CD8-positive, alpha-beta memory T cell (primary cell): ENCODE results near the gene PSMB11. TPM values are rescaled to one million over a fixed set of nuclear protein-coding genes. Genes with fewer than 3 reads are reported as not detected.

Source experiments
- CTCF ChIA-PET: fragments of 350-600 bp; sonication (Branson Sonifier 250); formaldehyde crosslinking; loops from one replicate; lab custom pipeline; 2021; ENCODE audit warnings: antibody characterized with exemption; lab: Charles Lee
- POLR2A ChIA-PET: fragments of 350-600 bp; sonication (Branson Sonifier 250); formaldehyde crosslinking; loops from one replicate; lab custom pipeline; 2021; ENCODE audit warnings: antibody characterized with exemption; lab: Charles Lee
- DNase-seq, 5 donors: peaks; one replicate each; pipeline versions ENCODE4 v3.0.0 to v3.0.0-alpha.2; 2020 to 2022; ENCODE audit warnings: mixed read lengths in 1 of 5
- H3K27ac ChIP-seq: one replicate; pipeline ENCODE4 v1.7.0; 2013; ENCODE audit warnings: low read depth, mild to moderate bottlenecking, low read length, moderate library complexity
- H3K27me3 ChIP-seq: 2 replicates; pipeline ENCODE4 v1.7.0; 2013; ENCODE audit warnings: low read length, mild to moderate bottlenecking; ENCODE audit not compliant: insufficient read depth, poor library complexity, severe bottlenecking
- H3K36me3 ChIP-seq: 2 replicates; pipeline ENCODE4 v1.7.0; 2013; ENCODE audit warnings: mild to moderate bottlenecking, low read length, moderate library complexity; ENCODE audit not compliant: insufficient read depth
- H3K4me1 ChIP-seq: 2 replicates; pipeline ENCODE4 v1.7.0; 2013; ENCODE audit warnings: mild to moderate bottlenecking, low read length, moderate library complexity; ENCODE audit not compliant: insufficient read depth
- H3K4me3 ChIP-seq: 2 replicates; pipeline ENCODE4 v1.7.0; 2013; ENCODE audit warnings: mild to moderate bottlenecking, low read length
- H3K9me3 ChIP-seq: 2 replicates; pipeline ENCODE4 v1.7.0; 2013; ENCODE audit warnings: mild to moderate bottlenecking, low read length
- H3K27ac Mint-ChIP-seq, 8 donors: one replicate each; pipeline ENCODE4 v1.8.0; 2020 to 2021; ENCODE audit warnings: mixed read lengths in 8 of 8, mild to moderate bottlenecking in 6 of 8, inconsistent platforms in 3 of 8, moderate library complexity in 3 of 8
- H3K27me3 Mint-ChIP-seq, 2 donors: one replicate each; pipeline ENCODE4 v1.8.0; 2020 to 2021; ENCODE audit warnings: mixed read lengths in 2 of 2, mild to moderate bottlenecking in 1 of 2, moderate library complexity in 1 of 2
- H3K36me3 Mint-ChIP-seq, 3 donors: one replicate each; pipeline ENCODE4 v1.8.0; 2020 to 2021; ENCODE audit warnings: mixed read lengths in 3 of 3, inconsistent platforms in 1 of 3, mild to moderate bottlenecking in 1 of 3
- H3K4me1 Mint-ChIP-seq, 3 donors: one replicate each; pipeline ENCODE4 v1.8.0; 2020 to 2021; ENCODE audit warnings: mixed read lengths in 3 of 3, inconsistent platforms in 1 of 3, mild to moderate bottlenecking in 1 of 3
- H3K4me3 Mint-ChIP-seq, 7 donors: one replicate each; pipeline ENCODE4 v1.8.0; 2020 to 2021; ENCODE audit warnings: mixed read lengths in 7 of 7, mild to moderate bottlenecking in 6 of 7, moderate library complexity in 4 of 7, inconsistent platforms in 2 of 7
- H3K9me3 Mint-ChIP-seq, 5 donors: one replicate each; pipeline ENCODE4 v1.8.0; 2020 to 2022; ENCODE audit warnings: mixed read lengths in 5 of 5, mild to moderate bottlenecking in 3 of 5, moderate library complexity in 2 of 5, inconsistent platforms in 1 of 5
- polyA plus RNA-seq: library from polyadenylated mRNA; unstranded; fragments of 300-500 nt; fragmentation: Illumina TruSeq; gene quantifications from one replicate; pipeline ENCODE4 v1.2.3, GENCODE V29; 2021
- total RNA-seq, 2 experiments: library from RNA; stranded (reverse); gene quantifications; one replicate each; pipeline ENCODE4 v1.2.3, GENCODE V29; 2021

The PSMB11 gene
- total and polyA plus RNA-seq, 3 experiments from 2014 or later: not detected

DNA sequence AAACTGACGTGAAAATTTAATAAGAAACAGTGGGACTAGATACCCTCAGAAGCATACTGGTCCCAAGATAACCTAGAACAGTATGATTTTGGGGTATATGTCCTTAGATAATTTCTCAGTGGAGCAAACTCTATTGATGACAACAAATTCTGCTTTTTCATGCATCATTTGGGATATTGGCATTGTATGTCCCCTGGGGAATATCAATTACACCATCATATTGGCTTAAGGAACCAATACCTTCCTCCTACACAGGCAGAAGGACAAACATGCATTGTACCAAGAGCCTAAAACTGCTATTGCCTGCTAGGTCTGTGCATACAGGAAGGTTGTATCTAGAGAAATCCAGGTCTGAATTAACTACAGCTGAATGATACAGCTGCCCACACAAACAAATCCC, 32.9 kb downstream of the PSMB11 start:
- Mint-ChIP-seq H3K4me3 (no peak overlapping the region), H3K4me1 (peaks cover 26 to 32% (median 29%) of the 10 kb centered on the region in 3 donors), H3K27me3 (no peaks in the 10 kb centered on the region), H3K9me3 (no peaks in the 10 kb centered on the region), H3K27ac (no peak overlapping the region), H3K36me3 (peaks cover 3 to 85% (median 20%) of the 10 kb centered on the region in 3 donors)
- ChIA-PET POLR2A (no interaction called here), CTCF (interaction anchor here (1.3 to 4.7 kb wide), 3 partner anchors 17 to 20 kb away, joined by 3 to 35 read pairs (median 4); partner anchors contain the start of genes ACIN1 and C14orf119)
- no peak overlapping the region for H3K27ac ChIP-seq
- H3K36me3 ChIP-seq: peaks cover 50% of the 10 kb centered on the region
- no peak for DNase-seq
- no peak overlapping the region for H3K4me3 ChIP-seq
- H3K27me3 ChIP-seq: no peaks in the 10 kb centered on the region
- no peaks in the 10 kb centered on the region for H3K9me3 ChIP-seq
- peaks cover 25% of the 10 kb centered on the region for H3K4me1 ChIP-seq

DNA sequence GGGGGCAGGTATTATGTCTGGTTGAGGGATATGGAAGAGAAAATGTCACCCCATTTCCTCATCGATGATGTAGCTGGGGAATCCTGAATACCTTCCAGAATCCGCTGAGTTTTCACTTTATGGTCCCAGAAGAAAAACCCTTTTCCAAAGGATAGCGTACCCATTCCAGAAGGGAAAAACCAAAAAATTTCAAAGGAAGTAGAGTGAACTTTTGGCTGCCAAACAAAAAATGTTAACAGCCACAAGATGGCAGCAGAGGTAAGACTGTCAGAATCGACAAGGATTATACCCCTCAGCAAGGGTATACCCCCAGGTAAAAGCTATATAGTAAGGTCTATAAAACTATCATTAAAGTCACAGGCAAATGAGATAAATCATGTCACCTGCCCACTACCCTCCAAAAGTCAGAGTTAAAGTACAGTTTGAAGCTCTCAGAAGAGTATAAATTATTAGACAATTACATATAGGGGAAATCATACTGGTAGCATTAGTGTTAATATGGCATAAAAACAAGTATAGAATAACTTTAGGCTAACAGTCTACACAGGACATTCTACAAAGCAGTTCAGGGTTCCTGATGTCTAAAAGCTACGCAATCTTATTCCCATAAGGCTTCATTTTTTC, 34.9 kb downstream of the PSMB11 start:
- DNase-seq: peak in 2 of 5 donors; percentile 19 to 50
- peaks cover 9% of the 10 kb centered on the region for H3K4me1 ChIP-seq
- H3K27me3 ChIP-seq: no peaks in the 10 kb centered on the region
- ChIA-PET CTCF (interaction anchor here (0.5 to 4.7 kb wide), 22 partner anchors 9 to 218 kb away, joined by 3 to 35 read pairs (median 6); partner anchors contain the start of genes ACIN1, AJUBA, C14orf119 and HAUS4), POLR2A (interaction anchor here (1.6 kb wide), 1 partner anchor 18 kb away, joined by 9 read pairs; the partner anchor contains the start of genes ACIN1 and C14orf119)
- Mint-ChIP-seq H3K36me3 (peaks cover 3 to 95% (median 28%) of the 10 kb centered on the region in 3 donors), H3K27ac (peak overlapping the region in 3 of 8 donors; percentile 7 to 29 (median 20)), H3K27me3 (no peaks in the 10 kb centered on the region), H3K9me3 (no peaks in the 10 kb centered on the region), H3K4me1 (peaks cover 7 to 18% (median 13%) of the 10 kb centered on the region in 3 donors), H3K4me3 (no peak overlapping the region)
- H3K36me3 ChIP-seq: peaks cover 70% of the 10 kb centered on the region
- no peaks in the 10 kb centered on the region for H3K9me3 ChIP-seq
- H3K27ac ChIP-seq: no peak overlapping the region
- H3K4me3 ChIP-seq: no peak overlapping the region

DNA sequence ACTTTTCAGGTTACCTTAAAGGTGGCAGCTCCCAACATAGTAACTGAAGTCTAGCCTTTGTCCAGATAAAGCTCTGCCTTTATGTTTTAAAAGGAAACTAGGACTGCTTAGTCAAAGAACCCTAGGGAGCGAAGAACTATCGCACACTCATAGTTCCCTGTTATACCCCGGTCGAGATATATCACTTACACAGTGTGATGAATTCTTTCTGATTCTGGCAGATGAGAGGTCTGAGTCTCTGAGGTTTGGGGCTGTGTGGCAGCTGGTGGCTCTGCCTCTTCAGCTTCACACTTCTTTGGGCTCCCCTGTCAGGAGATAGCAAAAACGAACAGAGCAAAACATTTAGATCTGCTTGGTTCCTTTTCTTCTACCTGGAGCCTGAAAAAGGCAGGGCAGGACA, 36.0 kb downstream of the PSMB11 start:
- Mint-ChIP-seq H3K27ac (peak overlapping the region in 1 of 8 donors; percentile 71), H3K4me3 (no peak overlapping the region), H3K4me1 (peaks cover 2 to 8% (median 7%) of the 10 kb centered on the region in 3 donors), H3K9me3 (no peaks in the 10 kb centered on the region), H3K36me3 (peaks cover 3 to 87% (median 28%) of the 10 kb centered on the region in 3 donors), H3K27me3 (no peaks in the 10 kb centered on the region)
- Histone ChIP-seq H3K27ac (peak overlapping the region; percentile 40), H3K4me1 (peaks cover 7% of the 10 kb centered on the region), H3K4me3 (no peak overlapping the region), H3K27me3 (no peaks in the 10 kb centered on the region), H3K9me3 (no peaks in the 10 kb centered on the region), H3K36me3 (peaks cover 74% of the 10 kb centered on the region)
- ChIA-PET CTCF (interaction anchor here (0.9 to 4.7 kb wide), 11 partner anchors 10 to 123 kb away, joined by 3 to 35 read pairs (median 11); partner anchors contain the start of genes ACIN1 and C14orf119), POLR2A (interaction anchor here (1.6 kb wide), 1 partner anchor 17 kb away, joined by 9 read pairs; the partner anchor contains the start of genes ACIN1 and C14orf119)
- no peak for DNase-seq

DNA sequence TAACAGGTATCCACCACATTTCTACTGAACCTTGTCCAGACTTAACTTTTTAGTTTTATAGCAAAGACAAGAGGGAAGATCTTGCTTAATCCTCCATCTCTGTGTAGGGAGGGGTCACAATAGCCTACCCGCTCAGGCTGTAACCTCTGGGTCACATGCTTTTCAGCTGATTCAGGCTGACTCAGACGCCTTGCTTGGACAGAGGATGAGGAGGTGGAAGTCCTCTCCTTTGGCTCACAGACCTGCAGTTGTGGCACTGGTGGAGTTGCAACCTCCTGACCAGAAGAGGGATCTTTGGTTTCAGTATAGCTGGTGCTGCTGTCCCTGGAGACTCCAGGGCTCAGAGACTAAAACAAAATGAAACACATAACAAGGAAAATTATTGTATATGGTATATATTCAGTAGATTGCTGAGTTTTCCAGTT, 36.7 kb downstream of the PSMB11 start:
- Mint-ChIP-seq H3K4me3 (no peak overlapping the region), H3K27me3 (no peaks in the 10 kb centered on the region), H3K36me3 (peaks cover 3 to 88% (median 28%) of the 10 kb centered on the region in 3 donors), H3K27ac (no peak overlapping the region), H3K9me3 (no peaks in the 10 kb centered on the region), H3K4me1 (peaks cover 2 to 8% (median 7%) of the 10 kb centered on the region in 3 donors)
- H3K27ac ChIP-seq: peak overlapping the region; percentile 40
- POLR2A ChIA-PET: no interaction called here
- no peaks in the 10 kb centered on the region for H3K27me3 ChIP-seq
- DNase-seq: no peak
- H3K9me3 ChIP-seq: no peaks in the 10 kb centered on the region
- H3K36me3 ChIP-seq: peaks cover 76% of the 10 kb centered on the region
- CTCF ChIA-PET: interaction anchor here (3.4 to 4.7 kb wide), 3 partner anchors 11 to 16 kb away, joined by 11 to 35 read pairs (median 34); partner anchors contain the start of genes ACIN1 and C14orf119
- no peak overlapping the region for H3K4me3 ChIP-seq
- H3K4me1 ChIP-seq: peaks cover 7% of the 10 kb centered on the region

DNA sequence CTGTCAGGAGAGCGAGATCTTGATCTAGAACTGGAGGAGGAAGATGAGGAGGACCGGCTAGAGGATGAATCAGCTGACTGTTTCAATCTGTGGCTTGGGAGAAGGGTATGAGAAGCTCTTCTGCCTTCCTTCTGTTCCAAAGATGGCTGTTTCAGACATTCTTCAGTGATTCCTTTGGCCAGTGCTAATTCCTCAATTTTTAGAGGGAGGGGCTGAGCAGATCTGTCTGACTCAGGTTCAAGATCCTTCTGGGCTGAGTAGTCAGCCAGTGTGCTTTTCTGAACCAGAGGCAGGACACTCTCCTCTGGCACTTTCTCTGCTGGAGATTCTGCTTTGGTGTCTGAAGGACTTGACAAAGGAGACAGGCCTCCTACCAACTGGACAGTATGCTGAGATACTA, 37.7 kb downstream of the PSMB11 start:
- peak overlapping the region in 3 of 8 donors; percentile 5 to 85 (median 23) for H3K27ac Mint-ChIP-seq
- peaks cover 7% of the 10 kb centered on the region for H3K4me1 ChIP-seq
- H3K9me3 Mint-ChIP-seq: no peaks in the 10 kb centered on the region
- H3K27me3 Mint-ChIP-seq: no peaks in the 10 kb centered on the region
- no peak overlapping the region for H3K4me3 Mint-ChIP-seq
- H3K27me3 ChIP-seq: no peaks in the 10 kb centered on the region
- H3K36me3 ChIP-seq: peaks cover 73% of the 10 kb centered on the region
- ChIA-PET POLR2A (no interaction called here), CTCF (interaction anchor here (1.0 to 4.2 kb wide), 3 partner anchors 12 to 85 kb away, joined by 3 to 34 read pairs (median 4); no protein-coding TSS in a partner anchor)
- peaks cover 2 to 10% (median 10%) of the 10 kb centered on the region in 3 donors for H3K4me1 Mint-ChIP-seq
- H3K9me3 ChIP-seq: no peaks in the 10 kb centered on the region
- H3K36me3 Mint-ChIP-seq: peaks cover 3 to 87% (median 26%) of the 10 kb centered on the region in 3 donors
- no peak for DNase-seq
- no peak overlapping the region for H3K27ac ChIP-seq
- no peak overlapping the region for H3K4me3 ChIP-seq

DNA sequence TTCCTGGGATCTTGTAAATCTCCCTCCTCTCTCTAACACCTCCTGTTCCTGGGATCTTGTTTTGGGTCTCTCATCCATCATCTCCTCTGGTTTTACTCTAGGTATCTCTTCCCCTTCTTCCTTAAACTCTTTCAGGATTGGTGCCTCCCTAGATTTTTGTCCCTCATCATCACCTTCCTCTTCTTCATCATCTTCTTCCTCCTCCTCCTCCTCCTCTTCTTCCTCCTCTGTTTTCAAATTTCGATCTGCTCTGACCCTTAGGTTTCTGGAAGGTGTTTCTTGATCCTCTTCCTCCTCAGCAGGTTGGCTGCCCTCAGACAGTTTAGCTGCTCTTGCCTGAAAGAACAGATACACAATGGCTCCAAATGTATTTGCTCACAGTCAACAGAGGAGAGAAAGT, 38.5 kb downstream of the PSMB11 start:
- no peaks in the 10 kb centered on the region for H3K27me3 ChIP-seq
- H3K4me3 ChIP-seq: no peak overlapping the region
- peaks cover 7% of the 10 kb centered on the region for H3K4me1 ChIP-seq
- no peaks in the 10 kb centered on the region for H3K27me3 Mint-ChIP-seq
- H3K27ac ChIP-seq: no peak overlapping the region
- peaks cover 4 to 14% (median 14%) of the 10 kb centered on the region in 3 donors for H3K4me1 Mint-ChIP-seq
- no peaks in the 10 kb centered on the region for H3K9me3 ChIP-seq
- peaks cover 0 to 87% (median 23%) of the 10 kb centered on the region in 3 donors for H3K36me3 Mint-ChIP-seq
- H3K36me3 ChIP-seq: peaks cover 72% of the 10 kb centered on the region
- H3K27ac Mint-ChIP-seq: peak overlapping the region in 7 of 8 donors; percentile 2 to 86 (median 50)
- H3K4me3 Mint-ChIP-seq: no peak overlapping the region
- ChIA-PET CTCF (interaction anchor here (1.0 to 4.2 kb wide), 5 partner anchors 9 to 85 kb away, joined by 3 to 34 read pairs (median 4); no protein-coding TSS in a partner anchor), POLR2A (no interaction called here)
- no peaks in the 10 kb centered on the region for H3K9me3 Mint-ChIP-seq
- no peak for DNase-seq

DNA sequence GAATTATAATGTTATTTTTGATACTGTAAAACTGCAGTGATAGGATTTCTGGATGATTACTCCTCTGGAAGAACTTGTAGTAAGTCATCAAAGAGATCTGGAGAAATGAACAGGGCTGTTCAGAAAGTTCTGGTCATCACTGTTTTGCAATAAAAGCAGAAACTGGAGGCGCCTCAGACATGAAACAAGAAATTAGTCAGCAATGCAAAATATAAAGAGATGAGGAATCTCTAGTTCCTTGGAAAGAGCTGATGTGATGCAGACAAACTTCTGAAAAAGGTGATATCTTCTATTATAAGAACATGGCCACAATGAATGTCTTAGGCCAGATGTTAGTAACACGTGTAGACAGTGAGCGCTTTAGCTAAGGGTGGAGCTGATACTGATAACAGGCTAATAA, 43.4 kb downstream of the PSMB11 start:
- no peaks in the 10 kb centered on the region for H3K27me3 ChIP-seq
- Mint-ChIP-seq H3K4me1 (peaks cover 20 to 45% (median 36%) of the 10 kb centered on the region in 3 donors), H3K27ac (peak overlapping the region in 1 of 8 donors; percentile 52), H3K27me3 (no peaks in the 10 kb centered on the region), H3K4me3 (no peak overlapping the region), H3K9me3 (no peaks in the 10 kb centered on the region), H3K36me3 (peaks cover 6 to 84% (median 18%) of the 10 kb centered on the region in 3 donors)
- H3K4me1 ChIP-seq: no peaks in the 10 kb centered on the region
- peaks cover 69% of the 10 kb centered on the region for H3K36me3 ChIP-seq
- H3K4me3 ChIP-seq: no peak overlapping the region
- ChIA-PET CTCF (interaction anchor here (0.8 to 2.1 kb wide), 4 partner anchors 9 to 36 kb away, joined by 3 to 9 read pairs (median 5); partner anchors contain the start of genes ACIN1 and C14orf119), POLR2A (no interaction called here)
- no peak overlapping the region for H3K27ac ChIP-seq
- DNase-seq: no peak
- no peaks in the 10 kb centered on the region for H3K9me3 ChIP-seq
